Hepatocyte (in vitro differentiated cells): ENCODE measurements around the gene RAG1.

Source experiments
- CTCF ChIP-seq: fragments of 200-600 bp; sonication (generic); IDR thresholded peaks from 2 replicates; pipeline ENCODE4 v1.5.1; 2016; ENCODE audit warnings: antibody characterized with exemption, mild to moderate bottlenecking; ENCODE audit not compliant: poor library complexity
- EZH2 ChIP-seq: fragments of 200-600 bp; sonication (generic); IDR thresholded peaks from 2 replicates; pipeline ENCODE4 v1.6.1; 2016; ENCODE audit warnings: antibody characterized with exemption, mild to moderate bottlenecking, borderline replicate concordance
- EZH2phosphoT487 ChIP-seq: fragments of 200-600 bp; sonication (generic); IDR thresholded peaks from one replicate; pipeline ENCODE4 v1.6.1; 2018; ENCODE audit warnings: antibody characterized with exemption, mild to moderate bottlenecking, low read depth, moderate library complexity; ENCODE audit not compliant: unreplicated experiment, severe bottlenecking

GRCh38 chr11:36620246-36620645 lies 52.4 kb downstream of the RAG1 start:
- TF ChIP-seq CTCF (no peak), EZH2 (no peak), EZH2phosphoT487 (no peak)
